SK-N-SH (cell line): ENCODE results near the gene KLHDC9. TPM values are rescaled to one million over a fixed set of nuclear protein-coding genes. Genes with fewer than 3 reads are reported as not detected.

Experiments used
- CTCF ChIA-PET: fragments of 300-600, 350-600 bp; formaldehyde crosslinking; extraction: SDS; loops from one replicate; lab custom pipeline; 2021; lab: Yijun Ruan, JAX
- POLR2A ChIA-PET: fragments of 350-600 bp; sonication (Branson Sonifier 250); formaldehyde crosslinking; extraction: SDS; loops from one replicate; lab custom pipeline; 2020; ENCODE audit warnings: antibody characterized with exemption, inconsistent platforms; lab: Yijun Ruan, JAX
- DNase-seq: peaks from one replicate; pipeline ENCODE4 v3.0.0; 2012
- H2AFZ ChIP-seq: fragments of 200-600 bp; sonication (generic); 2 replicates; pipeline ENCODE4 v1.8.1; 2016; ENCODE audit warnings: antibody characterized with exemption, mild to moderate bottlenecking, low read depth
- H3F3A ChIP-seq: fragments of 200-600 bp; sonication (generic); replicated peaks from 2 replicates; pipeline ENCODE3; 2016; ENCODE audit warnings: antibody characterized with exemption, mild to moderate bottlenecking; ENCODE audit not compliant: insufficient read depth
- H3K27ac ChIP-seq, 2 experiments: fragments of 200-500 bp in 1 of 2; fragments of 200-600 bp in 1 of 2; sonication (Bioruptor generic) in 1 of 2; sonication (generic), shearing (Covaris generic) in 1 of 2; 2 replicates each; pipeline versions ENCODE4 v1.5.1 to v1.6.1; 2014 to 2016; ENCODE audit warnings: low read depth in 2 of 2, inconsistent platforms in 1 of 2, low read length in 1 of 2, mild to moderate bottlenecking in 1 of 2, mixed read lengths in 1 of 2
- H3K27me3 ChIP-seq: fragments of 200-600 bp; sonication (generic), shearing (Covaris generic); 2 replicates; pipeline ENCODE4 v1.6.1; 2016; ENCODE audit warnings: mixed run types; ENCODE audit not compliant: insufficient read depth
- H3K36me3 ChIP-seq, 2 experiments: fragments of 200-500 bp in 1 of 2; fragments of 200-600 bp in 1 of 2; sonication (Bioruptor generic) in 1 of 2; sonication (generic) in 1 of 2; replicated peaks in 1 of 2; 2 replicates each; pipeline versions ENCODE3 to v1.5.1; 2014 to 2016; ENCODE audit warnings: low read length in 1 of 2, mild to moderate bottlenecking in 1 of 2; ENCODE audit not compliant: insufficient read depth in 2 of 2, control insufficient read depth in 1 of 2
- H3K4me1 ChIP-seq, 2 experiments: fragments of 200-500 bp in 1 of 2; fragments of 200-600 bp in 1 of 2; sonication (Bioruptor generic) in 1 of 2; sonication (generic), shearing (Covaris generic) in 1 of 2; 2 replicates each; pipeline versions ENCODE4 v1.5.1 to v1.6.1; 2014 to 2016; ENCODE audit warnings: low read depth in 1 of 2, low read length in 1 of 2, mixed run types in 1 of 2; ENCODE audit not compliant: insufficient read depth in 2 of 2, control insufficient read depth in 1 of 2
- H3K4me2 ChIP-seq: fragments of 200-600 bp; sonication (generic), shearing (Covaris generic); 2 replicates; pipeline ENCODE4 v1.6.1; 2017; ENCODE audit warnings: mixed run types
- H3K4me3 ChIP-seq, 2 experiments: fragments of 200-500 bp in 1 of 2; fragments of 200-600 bp in 1 of 2; sonication (Bioruptor generic) in 1 of 2; sonication (generic), shearing (Covaris generic) in 1 of 2; 2 replicates each; pipeline versions ENCODE4 v1.5.1 to v1.8.1; 2014 to 2016; ENCODE audit warnings: low read depth in 2 of 2, inconsistent platforms in 1 of 2, low read length in 1 of 2, mild to moderate bottlenecking in 1 of 2, mixed read lengths in 1 of 2, moderate library complexity in 1 of 2
- H3K79me2 ChIP-seq: fragments of 200-600 bp; sonication (generic); 2 replicates; pipeline ENCODE4 v1.8.1; 2017; ENCODE audit warnings: mild to moderate bottlenecking; ENCODE audit not compliant: insufficient read depth
- H3K9ac ChIP-seq: fragments of 200-600 bp; sonication (generic); 2 replicates; pipeline ENCODE4 v1.6.1; 2017; ENCODE audit warnings: mixed run types
- H3K9me2 ChIP-seq: fragments of 200-600 bp; sonication (generic); 2 replicates; pipeline ENCODE4 v1.6.1; 2017; ENCODE audit warnings: mixed run types
- H3K9me3 ChIP-seq: fragments of 200-600 bp; sonication (generic); 2 replicates; pipeline ENCODE4 v1.6.1; 2017; ENCODE audit warnings: mixed run types, mild to moderate bottlenecking, moderate library complexity
- H4K20me1 ChIP-seq: fragments of 200-600 bp; sonication (generic); 2 replicates; pipeline ENCODE4 v1.6.1; 2017; ENCODE audit warnings: mild to moderate bottlenecking, mixed run types; ENCODE audit not compliant: insufficient read depth
- ELF1 ChIP-seq: IDR thresholded peaks from 2 replicates; pipeline ENCODE4 v1.4.0; 2012
- FOSL2 ChIP-seq: IDR thresholded peaks from 2 replicates; pipeline ENCODE4 v1.4.0; 2012; ENCODE audit warnings: low read depth, mild to moderate bottlenecking, moderate library complexity, borderline replicate concordance
- FOXM1 ChIP-seq: IDR thresholded peaks from 2 replicates; pipeline ENCODE4 v1.4.0; 2012; ENCODE audit warnings: low read depth, mild to moderate bottlenecking
- JUND ChIP-seq: IDR thresholded peaks from 2 replicates; pipeline ENCODE4 v1.4.0; 2012
- NFIC ChIP-seq: IDR thresholded peaks from 2 replicates; pipeline ENCODE4 v1.4.0; 2012; ENCODE audit warnings: borderline replicate concordance
- POLR2AphosphoS5 ChIP-seq: IDR thresholded peaks from 2 replicates; pipeline ENCODE4 v1.6.1; 2012; ENCODE audit warnings: low read depth, low read length
- RAD21 ChIP-seq: IDR thresholded peaks from 2 replicates; pipeline ENCODE4 v1.6.1; 2012; ENCODE audit warnings: mild to moderate bottlenecking, low read length
- RXRA ChIP-seq: IDR thresholded peaks from 2 replicates; pipeline ENCODE4 v1.4.0; 2012; ENCODE audit warnings: low read depth, mild to moderate bottlenecking, borderline replicate concordance
- SIN3A ChIP-seq: IDR thresholded peaks from 2 replicates; pipeline ENCODE4 v1.6.1; 2012; ENCODE audit warnings: low read depth, mild to moderate bottlenecking, low read length, moderate library complexity, borderline replicate concordance
- YY1 ChIP-seq: IDR thresholded peaks from 2 replicates; pipeline ENCODE4 v1.4.0; 2012; ENCODE audit warnings: low read depth, mild to moderate bottlenecking
- WGBS: methylation state at CpG from one replicate; pipeline ENCODE4 v1.1.6; 2017; ENCODE audit warnings: low lambda C conversion rate; 5-methylcytosine and 5-hydroxymethylcytosine counted together
- polyA plus RNA-seq, 3 experiments: library from polyadenylated mRNA; depleted of rRNA; stranded (reverse); fragments of >200 nt; gene quantifications; 2 replicates each; pipeline ENCODE4 v1.2.3, GENCODE V29; 2012
- TF ChIP-seq, protein P1 (sequence below): fragments of 200-600 bp; sonication (generic); IDR thresholded peaks from 2 replicates; pipeline ENCODE4 v1.6.1; 2017; ENCODE audit warnings: antibody characterized with exemption, mild to moderate bottlenecking, moderate library complexity
- TF ChIP-seq, protein P2 (sequence below): IDR thresholded peaks from 2 replicates; pipeline ENCODE4 v1.6.1; 2012; ENCODE audit warnings: mild to moderate bottlenecking, low read depth, low read length, moderate library complexity
- TF ChIP-seq, protein P3 (sequence below): IDR thresholded peaks from 2 replicates; pipeline ENCODE4 v1.4.0; 2012; ENCODE audit warnings: low read depth
- TF ChIP-seq, protein P4 (sequence below): fragments of 150-350 bp; IDR thresholded peaks from 2 replicates; pipeline ENCODE4 v1.6.1; 2016; ENCODE audit warnings: mild to moderate bottlenecking, low read depth, low read length

Gene KLHDC9
- polyA plus RNA-seq, 1 of the 3 experiments (the other 2 are of a cell fraction) = 4.7 TPM

DNA sequence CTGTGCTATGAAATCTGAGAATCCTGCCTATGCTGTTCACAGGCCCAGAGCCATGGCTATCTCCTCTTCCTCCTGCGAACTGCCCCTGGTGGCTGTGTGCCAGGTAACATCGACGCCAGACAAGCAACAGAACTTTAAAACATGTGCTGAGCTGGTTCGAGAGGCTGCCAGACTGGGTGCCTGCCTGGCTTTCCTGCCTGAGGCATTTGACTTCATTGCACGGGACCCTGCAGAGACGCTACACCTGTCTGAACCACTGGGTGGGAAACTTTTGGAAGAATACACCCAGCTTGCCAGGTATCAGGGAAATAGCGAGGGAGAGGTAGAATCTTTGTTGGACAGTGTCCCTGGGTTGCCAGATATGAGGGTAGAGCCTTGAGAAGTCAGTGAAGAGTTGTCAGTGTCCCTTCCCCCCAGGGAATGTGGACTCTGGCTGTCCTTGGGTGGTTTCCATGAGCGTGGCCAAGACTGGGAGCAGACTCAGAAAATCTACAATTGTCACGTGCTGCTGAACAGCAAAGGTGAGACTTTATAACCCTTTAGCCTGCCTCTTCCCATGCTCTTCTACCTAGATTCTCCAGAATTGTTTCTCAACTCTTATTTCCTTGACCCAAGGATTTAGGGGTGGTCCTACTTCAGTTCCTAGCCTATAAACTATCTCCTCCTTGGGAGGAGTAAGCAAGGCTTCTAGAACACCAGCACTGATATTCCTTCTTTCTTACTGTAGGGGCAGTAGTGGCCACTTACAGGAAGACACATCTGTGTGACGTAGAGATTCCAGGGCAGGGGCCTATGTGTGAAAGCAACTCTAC, 21.1 kb downstream of the KLHDC9 start:
- Histone ChIP-seq H3K79me2 (peaks cover 62% of the 10 kb centered on the region), H3F3A (peaks cover 15% of the 10 kb centered on the region), H3K36me3 (peaks cover 30 to 46% of the 10 kb centered on the region in 2 experiments), H2AFZ (no peak overlapping the region), H3K9me3 (no peaks in the 10 kb centered on the region), H3K27me3 (no peaks in the 10 kb centered on the region), H3K4me3 (peak overlapping the region; percentile 79 to 92), H4K20me1 (peaks cover 17% of the 10 kb centered on the region), H3K4me2 (peak overlapping the region; percentile 92), H3K9me2 (no peaks in the 10 kb centered on the region), H3K27ac (peak overlapping the region; percentile 90 to 93), H3K4me1 (peaks cover 22 to 25% of the 10 kb centered on the region in 2 experiments; a peak in 3 of 4 replicates), H3K9ac (peak overlapping the region; percentile 93; the same call in 1 of the 2 replicates)
- 49% methylated on average over 10 of the region's 10 CpGs for WGBS
- ChIA-PET POLR2A (interaction anchor here (0.9 to 1.7 kb wide), 2 partner anchors 9 to 78 kb away, joined by 3 to 5 read pairs; no protein-coding TSS in a partner anchor), CTCF (interaction anchor here (0.8 to 1.4 kb wide), 2 partner anchors 12 to 31 kb away, joined by 3 to 9 read pairs; partner anchors contain the start of gene DEDD)
- TF ChIP-seq RXRA = no peak
- TF ChIP-seq, protein P1, sequence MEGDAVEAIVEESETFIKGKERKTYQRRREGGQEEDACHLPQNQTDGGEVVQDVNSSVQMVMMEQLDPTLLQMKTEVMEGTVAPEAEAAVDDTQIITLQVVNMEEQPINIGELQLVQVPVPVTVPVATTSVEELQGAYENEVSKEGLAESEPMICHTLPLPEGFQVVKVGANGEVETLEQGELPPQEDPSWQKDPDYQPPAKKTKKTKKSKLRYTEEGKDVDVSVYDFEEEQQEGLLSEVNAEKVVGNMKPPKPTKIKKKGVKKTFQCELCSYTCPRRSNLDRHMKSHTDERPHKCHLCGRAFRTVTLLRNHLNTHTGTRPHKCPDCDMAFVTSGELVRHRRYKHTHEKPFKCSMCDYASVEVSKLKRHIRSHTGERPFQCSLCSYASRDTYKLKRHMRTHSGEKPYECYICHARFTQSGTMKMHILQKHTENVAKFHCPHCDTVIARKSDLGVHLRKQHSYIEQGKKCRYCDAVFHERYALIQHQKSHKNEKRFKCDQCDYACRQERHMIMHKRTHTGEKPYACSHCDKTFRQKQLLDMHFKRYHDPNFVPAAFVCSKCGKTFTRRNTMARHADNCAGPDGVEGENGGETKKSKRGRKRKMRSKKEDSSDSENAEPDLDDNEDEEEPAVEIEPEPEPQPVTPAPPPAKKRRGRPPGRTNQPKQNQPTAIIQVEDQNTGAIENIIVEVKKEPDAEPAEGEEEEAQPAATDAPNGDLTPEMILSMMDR = peak; percentile 55
- TF ChIP-seq POLR2AphosphoS5 = peak; percentile 3
- peak; percentile 39 for DNase-seq

DNA sequence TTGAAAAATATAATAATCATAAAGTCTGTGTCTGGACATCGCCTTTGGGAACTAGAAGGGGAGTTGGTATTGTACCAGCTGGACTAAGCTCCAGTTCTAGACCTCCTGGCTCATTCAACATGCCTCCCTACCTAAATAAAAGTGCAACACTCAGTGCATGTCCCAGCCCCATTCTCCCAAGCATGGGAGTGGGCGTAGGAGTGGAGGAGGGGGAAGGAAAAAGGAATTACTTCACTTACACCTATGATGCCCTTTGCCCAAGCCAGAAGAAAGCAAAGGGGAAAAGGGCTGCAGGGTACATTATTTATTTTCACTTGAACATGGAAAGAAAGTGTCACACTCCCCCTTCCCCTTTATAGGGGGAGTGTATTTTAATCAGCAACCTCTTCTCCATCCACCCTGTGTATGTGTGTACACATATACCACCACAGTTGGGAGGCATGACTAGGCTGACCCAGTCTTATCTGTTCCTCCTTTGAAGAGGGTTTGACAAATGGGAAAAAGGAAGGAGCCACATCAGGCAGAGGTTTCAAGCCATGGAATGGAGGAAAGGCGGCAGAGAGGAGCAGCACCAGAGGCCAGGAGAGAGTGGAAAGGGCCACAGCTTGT, 23.0 kb downstream of the KLHDC9 start:
- no peak overlapping the region for H2AFZ ChIP-seq
- ChIA-PET CTCF (no interaction called here), POLR2A (interaction anchor here (0.7 kb wide), 1 partner anchor 9 kb away, joined by 3 read pairs; no protein-coding TSS in a partner anchor)
- TF ChIP-seq FOSL2 = no peak
- TF ChIP-seq YY1 = no peak
- no peak for TF ChIP-seq SIN3A
- no peak for TF ChIP-seq JUND
- no peak for TF ChIP-seq NFIC
- no peak for TF ChIP-seq ELF1
- TF ChIP-seq, protein P2, sequence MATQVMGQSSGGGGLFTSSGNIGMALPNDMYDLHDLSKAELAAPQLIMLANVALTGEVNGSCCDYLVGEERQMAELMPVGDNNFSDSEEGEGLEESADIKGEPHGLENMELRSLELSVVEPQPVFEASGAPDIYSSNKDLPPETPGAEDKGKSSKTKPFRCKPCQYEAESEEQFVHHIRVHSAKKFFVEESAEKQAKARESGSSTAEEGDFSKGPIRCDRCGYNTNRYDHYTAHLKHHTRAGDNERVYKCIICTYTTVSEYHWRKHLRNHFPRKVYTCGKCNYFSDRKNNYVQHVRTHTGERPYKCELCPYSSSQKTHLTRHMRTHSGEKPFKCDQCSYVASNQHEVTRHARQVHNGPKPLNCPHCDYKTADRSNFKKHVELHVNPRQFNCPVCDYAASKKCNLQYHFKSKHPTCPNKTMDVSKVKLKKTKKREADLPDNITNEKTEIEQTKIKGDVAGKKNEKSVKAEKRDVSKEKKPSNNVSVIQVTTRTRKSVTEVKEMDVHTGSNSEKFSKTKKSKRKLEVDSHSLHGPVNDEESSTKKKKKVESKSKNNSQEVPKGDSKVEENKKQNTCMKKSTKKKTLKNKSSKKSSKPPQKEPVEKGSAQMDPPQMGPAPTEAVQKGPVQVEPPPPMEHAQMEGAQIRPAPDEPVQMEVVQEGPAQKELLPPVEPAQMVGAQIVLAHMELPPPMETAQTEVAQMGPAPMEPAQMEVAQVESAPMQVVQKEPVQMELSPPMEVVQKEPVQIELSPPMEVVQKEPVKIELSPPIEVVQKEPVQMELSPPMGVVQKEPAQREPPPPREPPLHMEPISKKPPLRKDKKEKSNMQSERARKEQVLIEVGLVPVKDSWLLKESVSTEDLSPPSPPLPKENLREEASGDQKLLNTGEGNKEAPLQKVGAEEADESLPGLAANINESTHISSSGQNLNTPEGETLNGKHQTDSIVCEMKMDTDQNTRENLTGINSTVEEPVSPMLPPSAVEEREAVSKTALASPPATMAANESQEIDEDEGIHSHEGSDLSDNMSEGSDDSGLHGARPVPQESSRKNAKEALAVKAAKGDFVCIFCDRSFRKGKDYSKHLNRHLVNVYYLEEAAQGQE = no peak
- no peak for TF ChIP-seq RAD21
- no peak for TF ChIP-seq FOXM1
- TF ChIP-seq RXRA = no peak
- TF ChIP-seq, protein P3, sequence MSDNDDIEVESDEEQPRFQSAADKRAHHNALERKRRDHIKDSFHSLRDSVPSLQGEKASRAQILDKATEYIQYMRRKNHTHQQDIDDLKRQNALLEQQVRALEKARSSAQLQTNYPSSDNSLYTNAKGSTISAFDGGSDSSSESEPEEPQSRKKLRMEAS = no peak
- TF ChIP-seq, protein P4, sequence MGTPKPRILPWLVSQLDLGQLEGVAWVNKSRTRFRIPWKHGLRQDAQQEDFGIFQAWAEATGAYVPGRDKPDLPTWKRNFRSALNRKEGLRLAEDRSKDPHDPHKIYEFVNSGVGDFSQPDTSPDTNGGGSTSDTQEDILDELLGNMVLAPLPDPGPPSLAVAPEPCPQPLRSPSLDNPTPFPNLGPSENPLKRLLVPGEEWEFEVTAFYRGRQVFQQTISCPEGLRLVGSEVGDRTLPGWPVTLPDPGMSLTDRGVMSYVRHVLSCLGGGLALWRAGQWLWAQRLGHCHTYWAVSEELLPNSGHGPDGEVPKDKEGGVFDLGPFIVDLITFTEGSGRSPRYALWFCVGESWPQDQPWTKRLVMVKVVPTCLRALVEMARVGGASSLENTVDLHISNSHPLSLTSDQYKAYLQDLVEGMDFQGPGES = no peak
- no peaks in the 10 kb centered on the region for H3K9me3 ChIP-seq
- H4K20me1 ChIP-seq = peaks cover 10% of the 10 kb centered on the region
- no peak overlapping the region for H3K4me3 ChIP-seq
- no peak overlapping the region for H3K9ac ChIP-seq
- peaks cover 12% of the 10 kb centered on the region for H3F3A ChIP-seq
- H3K4me1 ChIP-seq = peaks cover 15 to 22% of the 10 kb centered on the region in 2 experiments; a peak in 3 of 4 replicates
- no peak overlapping the region for H3K27ac ChIP-seq
- WGBS = 100% methylated on average over 3 of the region's 3 CpGs
- H3K27me3 ChIP-seq = no peaks in the 10 kb centered on the region
- no peak for DNase-seq
- H3K36me3 ChIP-seq = peaks cover 22 to 49% of the 10 kb centered on the region in 2 experiments
- no peaks in the 10 kb centered on the region for H3K9me2 ChIP-seq
- H3K4me2 ChIP-seq = no peak overlapping the region
- peaks cover 61% of the 10 kb centered on the region for H3K79me2 ChIP-seq
